Neural crest cell (in vitro differentiated cells): ENCODE data around the gene LDLRAP1. TPM values are rescaled to one million over a fixed set of nuclear protein-coding genes. Genes with fewer than 3 reads are reported as not detected.

Source experiments
- DNase-seq: peaks from one replicate; pipeline ENCODE4 v3.0.0; 2021; ENCODE audit warnings: low read depth, mixed read lengths, low spot score
- H3K27ac Mint-ChIP-seq: one replicate; pipeline ENCODE4 v1.8.0; 2021; ENCODE audit warnings: mild to moderate bottlenecking, mixed read lengths; ENCODE audit not compliant: unreplicated experiment
- H3K27me3 Mint-ChIP-seq: 2 replicates; pipeline ENCODE4 v1.8.0; 2021; ENCODE audit warnings: low read depth, mild to moderate bottlenecking, mixed read lengths
- H3K36me3 Mint-ChIP-seq: 2 replicates; pipeline ENCODE4 v1.8.0; 2021; ENCODE audit warnings: low read depth, mild to moderate bottlenecking, mixed read lengths
- H3K4me1 Mint-ChIP-seq: 2 replicates; pipeline ENCODE4 v1.8.0; 2021; ENCODE audit warnings: mixed read lengths
- H3K4me3 Mint-ChIP-seq: one replicate; pipeline ENCODE4 v1.8.0; 2021; ENCODE audit warnings: mild to moderate bottlenecking, mixed read lengths
- H3K9me3 Mint-ChIP-seq: 2 replicates; pipeline ENCODE4 v1.8.0; 2021; ENCODE audit warnings: mixed read lengths
- total RNA-seq: library from RNA; stranded (reverse); gene quantifications from 2 replicates; pipeline ENCODE4 v1.2.1, GENCODE V29; 2021
- TF ChIP-seq, protein P1 (sequence below): fragments of 200-600 bp; sonication (generic); conservative IDR thresholded peaks from 2 replicates; pipeline ENCODE4 v1.5.0; 2021; ENCODE audit warnings: antibody characterized with exemption, mild to moderate bottlenecking

The LDLRAP1 gene
- total RNA-seq, 1 donor from 2014 or later = 20.7 TPM

- no peak overlapping the region for H3K4me3 Mint-ChIP-seq
- no peaks in the 10 kb centered on the region for H3K27me3 Mint-ChIP-seq
- H3K36me3 Mint-ChIP-seq = no peaks in the 10 kb centered on the region
- peak overlapping the region; percentile 20 for H3K27ac Mint-ChIP-seq
- no peaks in the 10 kb centered on the region for H3K9me3 Mint-ChIP-seq
- TF ChIP-seq, protein P1, sequence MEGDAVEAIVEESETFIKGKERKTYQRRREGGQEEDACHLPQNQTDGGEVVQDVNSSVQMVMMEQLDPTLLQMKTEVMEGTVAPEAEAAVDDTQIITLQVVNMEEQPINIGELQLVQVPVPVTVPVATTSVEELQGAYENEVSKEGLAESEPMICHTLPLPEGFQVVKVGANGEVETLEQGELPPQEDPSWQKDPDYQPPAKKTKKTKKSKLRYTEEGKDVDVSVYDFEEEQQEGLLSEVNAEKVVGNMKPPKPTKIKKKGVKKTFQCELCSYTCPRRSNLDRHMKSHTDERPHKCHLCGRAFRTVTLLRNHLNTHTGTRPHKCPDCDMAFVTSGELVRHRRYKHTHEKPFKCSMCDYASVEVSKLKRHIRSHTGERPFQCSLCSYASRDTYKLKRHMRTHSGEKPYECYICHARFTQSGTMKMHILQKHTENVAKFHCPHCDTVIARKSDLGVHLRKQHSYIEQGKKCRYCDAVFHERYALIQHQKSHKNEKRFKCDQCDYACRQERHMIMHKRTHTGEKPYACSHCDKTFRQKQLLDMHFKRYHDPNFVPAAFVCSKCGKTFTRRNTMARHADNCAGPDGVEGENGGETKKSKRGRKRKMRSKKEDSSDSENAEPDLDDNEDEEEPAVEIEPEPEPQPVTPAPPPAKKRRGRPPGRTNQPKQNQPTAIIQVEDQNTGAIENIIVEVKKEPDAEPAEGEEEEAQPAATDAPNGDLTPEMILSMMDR = no peak
- H3K4me1 Mint-ChIP-seq = peaks cover 24% of the 10 kb centered on the region
- no peak for DNase-seq
Measured at GRCh38 chr1:25579292-25580252, 36.2 kb downstream of the LDLRAP1 start.

GRCh38 chr1:25580927-25581326 lies 37.5 kb downstream of the LDLRAP1 start:
- H3K36me3 Mint-ChIP-seq = no peaks in the 10 kb centered on the region
- H3K4me3 Mint-ChIP-seq = no peak overlapping the region
- peak overlapping the region; percentile 90 for H3K27ac Mint-ChIP-seq
- H3K27me3 Mint-ChIP-seq = no peaks in the 10 kb centered on the region
- H3K9me3 Mint-ChIP-seq = no peaks in the 10 kb centered on the region
- TF ChIP-seq, protein P1 = no peak
- H3K4me1 Mint-ChIP-seq = peaks cover 27% of the 10 kb centered on the region
- DNase-seq = no peak

DNA sequence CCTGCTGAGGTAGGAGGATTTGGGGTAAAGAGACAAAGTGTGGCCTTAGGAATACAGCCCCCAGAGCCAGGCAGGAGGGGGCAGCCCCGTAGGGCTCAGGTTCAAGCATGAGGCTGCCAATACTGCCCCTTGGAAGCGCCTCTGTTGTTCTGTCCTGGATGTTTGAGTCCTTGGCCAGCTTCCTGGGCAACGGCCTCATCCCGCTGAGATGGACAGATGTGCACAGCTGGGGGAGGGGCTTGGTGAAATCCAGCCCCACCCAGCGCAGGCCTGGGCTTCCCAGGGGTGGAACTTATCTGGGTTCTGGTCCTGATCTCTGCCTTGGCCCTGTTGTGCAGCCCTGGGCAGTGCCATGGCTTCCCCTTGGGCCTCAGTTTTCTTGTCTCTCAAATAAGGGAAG lies 38.4 kb downstream of the LDLRAP1 start:
- no peaks in the 10 kb centered on the region for H3K27me3 Mint-ChIP-seq
- H3K4me3 Mint-ChIP-seq = no peak overlapping the region
- peaks cover 27% of the 10 kb centered on the region for H3K4me1 Mint-ChIP-seq
- no peaks in the 10 kb centered on the region for H3K9me3 Mint-ChIP-seq
- TF ChIP-seq, protein P1 = no peak
- no peak overlapping the region for H3K27ac Mint-ChIP-seq
- H3K36me3 Mint-ChIP-seq = no peaks in the 10 kb centered on the region
- DNase-seq = no peak

- H3K4me1 Mint-ChIP-seq = peaks cover 17% of the 10 kb centered on the region
- peak overlapping the region; percentile 50 for H3K27ac Mint-ChIP-seq
- no peaks in the 10 kb centered on the region for H3K36me3 Mint-ChIP-seq
- H3K9me3 Mint-ChIP-seq = no peaks in the 10 kb centered on the region
- DNase-seq = no peak
- no peak overlapping the region for H3K4me3 Mint-ChIP-seq
- TF ChIP-seq, protein P1 = no peak
- H3K27me3 Mint-ChIP-seq = no peaks in the 10 kb centered on the region
Measured at GRCh38 chr1:25583519-25584370, 40.3 kb downstream of the LDLRAP1 start.

DNA sequence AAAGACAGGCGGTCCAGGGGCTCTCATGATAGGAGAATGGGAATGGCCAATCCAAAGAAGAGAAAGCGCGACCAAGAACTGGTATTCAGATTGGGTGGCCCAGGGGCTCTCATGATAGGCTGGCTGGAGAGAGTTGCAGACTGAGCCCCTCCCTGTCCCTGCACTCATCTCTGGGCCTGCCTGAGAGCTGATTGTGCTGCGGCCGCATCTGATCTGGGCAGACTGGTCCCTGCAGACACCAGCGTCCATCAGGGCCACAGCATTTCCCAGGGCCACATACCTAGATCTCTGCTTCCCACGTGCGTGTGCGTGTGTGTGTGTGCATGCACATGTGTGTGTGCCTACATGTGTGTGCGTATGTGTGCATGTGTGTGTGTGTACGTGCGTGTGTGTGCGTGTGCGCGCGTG lies 42.8 kb downstream of the LDLRAP1 start:
- Mint-ChIP-seq H3K4me1 (peaks cover 12% of the 10 kb centered on the region), H3K27me3 (no peaks in the 10 kb centered on the region), H3K4me3 (no peak overlapping the region), H3K9me3 (no peaks in the 10 kb centered on the region), H3K36me3 (no peaks in the 10 kb centered on the region), H3K27ac (no peak overlapping the region)
- TF ChIP-seq, protein P1 = no peak
- DNase-seq = no peak
